Activated B cell treated with CpG ODN at 0.5 μM for 24 hours (primary cell): ENCODE measurements around the gene TSHZ2. TPM values are rescaled to one million over a fixed set of nuclear protein-coding genes. Genes with fewer than 3 reads are reported as not detected.

Experiments used
- ATAC-seq: fragments of 200-7000 bp; cut with Tn5 transposase; one replicate; pipeline ENCODE4 v1.10.0; 2021; ENCODE audit warnings: low read depth, mild to moderate bottlenecking, moderate library complexity
- CTCF ChIA-PET: fragments of 350-600 bp; sonication (Branson Sonifier 250); formaldehyde crosslinking; loops from one replicate; lab custom pipeline; 2021; ENCODE audit warnings: antibody characterized with exemption; lab: Charles Lee
- POLR2A ChIA-PET: fragments of 350-600 bp; sonication (Branson Sonifier 250); formaldehyde crosslinking; loops from one replicate; lab custom pipeline; 2021; ENCODE audit warnings: antibody characterized with exemption; lab: Charles Lee
- DNase-seq: peaks from one replicate; pipeline ENCODE4 v3.0.0; 2022
- H3K27ac Mint-ChIP-seq: one replicate; pipeline ENCODE4 v1.8.0; 2020; ENCODE audit warnings: mixed read lengths
- H3K27me3 Mint-ChIP-seq: one replicate; pipeline ENCODE4 v1.8.0; 2021; ENCODE audit warnings: mixed read lengths
- H3K36me3 Mint-ChIP-seq: one replicate; pipeline ENCODE4 v1.8.0; 2021; ENCODE audit warnings: low read depth, mixed read lengths
- H3K4me1 Mint-ChIP-seq: one replicate; pipeline ENCODE4 v1.8.0; 2021; ENCODE audit warnings: mixed read lengths
- H3K4me3 Mint-ChIP-seq: one replicate; pipeline ENCODE4 v1.8.0; 2020; ENCODE audit warnings: mild to moderate bottlenecking, mixed read lengths
- H3K9me3 Mint-ChIP-seq: one replicate; pipeline ENCODE4 v1.8.0; 2020; ENCODE audit warnings: mixed read lengths
- CTCF ChIP-seq: fragments of 200-600 bp; IDR thresholded peaks from one replicate; pipeline ENCODE4 v1.8.0; 2022; ENCODE audit warnings: antibody characterized with exemption, mild to moderate bottlenecking
- intact Hi-C: fragments of 100-400 bp; cut with micrococcal nuclease; formaldehyde crosslinking; loops from one replicate; pipeline ENCODE4 v1.15.1; 2024
- total RNA-seq: library from RNA; stranded (reverse); gene quantifications from 2 replicates; pipeline ENCODE4 v1.2.3, GENCODE V29; 2022

Gene TSHZ2
- total RNA-seq, 1 donor from 2014 or later: 1.7 TPM

GRCh38 chr20:53138454-53139262, 166.5 kb downstream of the TSHZ2 start:
- Mint-ChIP-seq H3K27me3 (no peaks in the 10 kb centered on the region), H3K36me3 (no peaks in the 10 kb centered on the region), H3K4me1 (no peaks in the 10 kb centered on the region), H3K27ac (no peak overlapping the region), H3K4me3 (no peak overlapping the region), H3K9me3 (peaks cover 3% of the 10 kb centered on the region)
- no peak for TF ChIP-seq CTCF
- ATAC-seq: no peak
- intact Hi-C loops: no loop called here
- POLR2A ChIA-PET: no interaction called here
- CTCF ChIA-PET: no interaction called here
- DNase-seq: no peak

- Mint-ChIP-seq H3K36me3 (no peaks in the 10 kb centered on the region), H3K4me1 (peaks cover 3% of the 10 kb centered on the region), H3K27ac (no peak overlapping the region), H3K9me3 (peaks cover 3% of the 10 kb centered on the region), H3K27me3 (no peaks in the 10 kb centered on the region), H3K4me3 (no peak overlapping the region)
- intact Hi-C loops: no loop called here
- no peak for DNase-seq
- TF ChIP-seq CTCF: no peak
- ChIA-PET CTCF (no interaction called here), POLR2A (no interaction called here)
- no peak for ATAC-seq
These were observed 169.3 kb downstream of the TSHZ2 start for GRCh38 chr20:53141201-53142050.

GRCh38 chr20:53142225-53143127, 170.3 kb downstream of the TSHZ2 start:
- ChIA-PET POLR2A (no interaction called here), CTCF (no interaction called here)
- intact Hi-C loops: no loop called here
- Mint-ChIP-seq H3K9me3 (peaks cover 3% of the 10 kb centered on the region), H3K4me3 (no peak overlapping the region), H3K27ac (no peak overlapping the region), H3K36me3 (no peaks in the 10 kb centered on the region), H3K4me1 (peaks cover 5% of the 10 kb centered on the region), H3K27me3 (no peaks in the 10 kb centered on the region)
- DNase-seq (no peak), ATAC-seq (no peak)
- TF ChIP-seq CTCF: no peak

- Mint-ChIP-seq H3K36me3 (no peaks in the 10 kb centered on the region), H3K9me3 (peaks cover 3% of the 10 kb centered on the region), H3K27me3 (no peaks in the 10 kb centered on the region), H3K4me1 (peaks cover 5% of the 10 kb centered on the region), H3K4me3 (no peak overlapping the region), H3K27ac (no peak overlapping the region)
- no peak for TF ChIP-seq CTCF
- ChIA-PET CTCF (no interaction called here), POLR2A (no interaction called here)
- no peak for ATAC-seq
- intact Hi-C loops: no loop called here
- DNase-seq: no peak
These were observed 174.2 kb downstream of the TSHZ2 start for GRCh38 chr20:53146201-53146891.
